HG03039 (cell line): ENCODE data around the gene GNG7.
"Not testable (repeated sequence)": the region's sequence is repeated elsewhere in the genome, so short reads cannot be mapped to it uniquely, and the experiment has no call there.

Experiments
- ATAC-seq: cut with Tn5 transposase; IDR thresholded peaks from one replicate; pipeline ENCODE4 v1.9.1; 2021; ENCODE audit warnings: mild to moderate bottlenecking, moderate library complexity; ENCODE audit not compliant: unreplicated experiment

GNG7 gene

GRCh38 chr19:2556221-2557092, 146.0 kb downstream of the GNG7 start:
- no peak for ATAC-seq

- no peak for ATAC-seq
Observed at GRCh38 chr19:2555422-2556220, 146.9 kb downstream of the GNG7 start.

GRCh38 chr19:2554856-2555255, 147.6 kb downstream of the GNG7 start:
- no peak for ATAC-seq

- ATAC-seq, result no peak
Observed at GRCh38 chr19:2553510-2553909, 149.0 kb downstream of the GNG7 start.

GRCh38 chr19:2552859-2553258, 149.6 kb downstream of the GNG7 start:
- ATAC-seq, result no peak

- no peak for ATAC-seq
Observed at GRCh38 chr19:2551864-2552185, 150.7 kb downstream of the GNG7 start.

GRCh38 chr19:2551172-2551863, 151.2 kb downstream of the GNG7 start:
- ATAC-seq, result no peak

GRCh38 chr19:2550431-2551171, 151.9 kb downstream of the GNG7 start:
- no peak for ATAC-seq

GRCh38 chr19:2549701-2550191, 152.7 kb downstream of the GNG7 start:
- no peak for ATAC-seq

- no peak for ATAC-seq
Observed at GRCh38 chr19:2548966-2549365, 153.5 kb downstream of the GNG7 start.

GRCh38 chr19:2547721-2548120, 154.8 kb downstream of the GNG7 start:
- ATAC-seq, result no peak

- ATAC-seq, result no peak
Observed at GRCh38 chr19:2547033-2547680, 155.3 kb downstream of the GNG7 start.

- ATAC-seq, result no peak
Observed at GRCh38 chr19:2546128-2547032, 156.1 kb downstream of the GNG7 start.

- not testable (repeated sequence) for ATAC-seq
Observed at GRCh38 chr19:2545416-2546127, 156.9 kb downstream of the GNG7 start.

- ATAC-seq, result no peak
Observed at GRCh38 chr19:2544576-2545415, 157.7 kb downstream of the GNG7 start.

GRCh38 chr19:2543463-2544442, 158.7 kb downstream of the GNG7 start:
- no peak for ATAC-seq
